IPS DF 4.7 (cell line): ENCODE results near the gene ADD1.
"Not testable (repeated sequence)": the region's sequence is repeated elsewhere in the genome, so short reads cannot be mapped to it uniquely, and the experiment has no call there.

Experiments
- DNase-seq: peaks from one replicate; pipeline ENCODE4 v3.0.0-alpha.2; 2013; ENCODE audit warnings: low spot score; ENCODE audit errors: extremely low read depth

The ADD1 gene

GRCh38 chr4:2882341-2882740 lies 38.7 kb downstream of the ADD1 start:
- no peak for DNase-seq

GRCh38 chr4:2886161-2886560 lies 42.5 kb downstream of the ADD1 start:
- DNase-seq = no peak

- DNase-seq = no peak
Measured at GRCh38 chr4:2886622-2887021, 43.0 kb downstream of the ADD1 start.

- DNase-seq = no peak
Measured at GRCh38 chr4:2887343-2887742, 43.7 kb downstream of the ADD1 start.

- DNase-seq = no peak
Measured at GRCh38 chr4:2888886-2889285, 45.2 kb downstream of the ADD1 start.

- DNase-seq = no peak
Measured at GRCh38 chr4:2891294-2891693, 47.6 kb downstream of the ADD1 start.

- DNase-seq = no peak
Measured at GRCh38 chr4:2893772-2894171, 50.1 kb downstream of the ADD1 start.

- DNase-seq = no peak
Measured at GRCh38 chr4:2898001-2898400, 54.4 kb downstream of the ADD1 start.

- no peak for DNase-seq
Measured at GRCh38 chr4:2900741-2901140, 57.1 kb downstream of the ADD1 start.

GRCh38 chr4:2901186-2901585 lies 57.5 kb downstream of the ADD1 start:
- no peak for DNase-seq

GRCh38 chr4:2902126-2902525 lies 58.5 kb downstream of the ADD1 start:
- no peak for DNase-seq

- DNase-seq = no peak
Measured at GRCh38 chr4:2905544-2905943, 61.9 kb downstream of the ADD1 start.

- DNase-seq = no peak
Measured at GRCh38 chr4:2906218-2906617, 62.6 kb downstream of the ADD1 start.

GRCh38 chr4:2907226-2907625 lies 63.6 kb downstream of the ADD1 start:
- no peak for DNase-seq

GRCh38 chr4:2907706-2908293 lies 64.2 kb downstream of the ADD1 start:
- no peak for DNase-seq

GRCh38 chr4:2908686-2909085 lies 65.0 kb downstream of the ADD1 start:
- DNase-seq = no peak

GRCh38 chr4:2909583-2909982 lies 65.9 kb downstream of the ADD1 start:
- DNase-seq = no peak

GRCh38 chr4:2910409-2910808 lies 66.8 kb downstream of the ADD1 start:
- DNase-seq = no peak

GRCh38 chr4:2911868-2912267 lies 68.2 kb downstream of the ADD1 start:
- DNase-seq = no peak

- no peak for DNase-seq
Measured at GRCh38 chr4:2913168-2913567, 69.5 kb downstream of the ADD1 start.

- no peak for DNase-seq
Measured at GRCh38 chr4:2914256-2915126, 70.8 kb downstream of the ADD1 start.

GRCh38 chr4:2915789-2916188 lies 72.1 kb downstream of the ADD1 start:
- DNase-seq = no peak

GRCh38 chr4:2916696-2917095 lies 73.1 kb downstream of the ADD1 start:
- not testable (repeated sequence) for DNase-seq
